OCI-LY1 (cell line): ENCODE data around the gene COL21A1.

Experiments used
- H2AFZ ChIP-seq: fragments of 200-600 bp; sonication (generic), shearing (Covaris generic); 2 replicates; pipeline ENCODE4 v1.6.0; 2014; ENCODE audit warnings: antibody characterized with exemption, mild to moderate bottlenecking, low read length
- H3F3A ChIP-seq: fragments of 200-600 bp; sonication (generic), shearing (Covaris generic); 2 replicates; pipeline ENCODE4 v1.6.0; 2014; ENCODE audit warnings: mild to moderate bottlenecking, antibody characterized with exemption, low read length, moderate library complexity; ENCODE audit not compliant: insufficient read depth
- H3K27ac ChIP-seq: fragments of 200-600 bp; sonication (generic); 2 replicates; pipeline ENCODE4 v1.5.1; 2014; ENCODE audit warnings: low read length, mixed run types, mild to moderate bottlenecking, low read depth; ENCODE audit not compliant: poor library complexity, severe bottlenecking
- H3K27me3 ChIP-seq: fragments of 200-600 bp; sonication (generic); 2 replicates; pipeline ENCODE4 v1.6.0; 2014; ENCODE audit warnings: antibody characterized with exemption, mild to moderate bottlenecking, low read length, moderate library complexity; ENCODE audit not compliant: insufficient read depth
- H3K36me3 ChIP-seq: fragments of 200-600 bp; sonication (generic); 2 replicates; pipeline ENCODE4 v1.6.1; 2014; ENCODE audit warnings: mild to moderate bottlenecking, antibody characterized with exemption, low read length, moderate library complexity, mixed read lengths; ENCODE audit not compliant: insufficient read depth
- H3K4me1 ChIP-seq: fragments of 200-600 bp; sonication (generic); 2 replicates; pipeline ENCODE4 v1.5.1; 2014; ENCODE audit warnings: mild to moderate bottlenecking, low read length, moderate library complexity; ENCODE audit not compliant: insufficient read depth, severe bottlenecking
- H3K4me2 ChIP-seq: fragments of 200-600 bp; sonication (generic), shearing (Covaris generic); 2 replicates; pipeline ENCODE4 v1.6.1; 2014; ENCODE audit warnings: low read length
- H3K4me3 ChIP-seq: fragments of 200-600 bp; sonication (generic); 2 replicates; pipeline ENCODE4 v1.5.1; 2014; ENCODE audit warnings: low read length, low read depth, mild to moderate bottlenecking, mixed read lengths; ENCODE audit not compliant: poor library complexity, severe bottlenecking
- H3K79me2 ChIP-seq: fragments of 200-600 bp; shearing (Covaris generic); 2 replicates; pipeline ENCODE4 v1.6.1; 2016; ENCODE audit warnings: mixed run types, low read length, mixed read lengths; ENCODE audit not compliant: insufficient read depth
- H3K9ac ChIP-seq: fragments of 200-600 bp; sonication (generic), shearing (Covaris generic); 2 replicates; pipeline ENCODE4 v1.6.1; 2014; ENCODE audit warnings: mild to moderate bottlenecking, low read length, mixed read lengths
- H3K9me2 ChIP-seq: fragments of 200-600 bp; sonication (generic), shearing (Covaris generic); 2 replicates; pipeline ENCODE4 v1.6.1; 2014; ENCODE audit warnings: low read depth, mild to moderate bottlenecking, low read length, mixed read lengths
- H3K9me3 ChIP-seq: fragments of 200-600 bp; shearing (Covaris generic); 2 replicates; pipeline ENCODE4 v1.6.1; 2014; ENCODE audit warnings: low read length, mixed read lengths
- H4K20me1 ChIP-seq: fragments of 200-600 bp; sonication (generic), shearing (Covaris generic); 2 replicates; pipeline ENCODE4 v1.6.0; 2016; ENCODE audit warnings: mild to moderate bottlenecking, low read length; ENCODE audit not compliant: insufficient read depth
- CTCF ChIP-seq: fragments of 200-600 bp; sonication (generic), shearing (Covaris generic); IDR thresholded peaks from 2 replicates; pipeline ENCODE4 v1.5.1; 2017; ENCODE audit warnings: mild to moderate bottlenecking, antibody characterized with exemption, low read length, moderate library complexity, mixed read lengths
- EZH2 ChIP-seq: fragments of 200-600 bp; sonication (generic), shearing (Covaris generic); IDR thresholded peaks from 2 replicates; pipeline ENCODE4 v1.8.0; 2017; ENCODE audit warnings: borderline replicate concordance, mixed run types, mild to moderate bottlenecking, antibody characterized with exemption, low read length, moderate library complexity, mixed read lengths

Gene COL21A1

GRCh38 chr6:56230976-56231566, 16.3 kb downstream of the COL21A1 start:
- Histone ChIP-seq H3K27me3 (no peaks in the 10 kb centered on the region), H3K9me3 (no peaks in the 10 kb centered on the region), H3K27ac (no peak overlapping the region), H3F3A (no peaks in the 10 kb centered on the region), H3K4me1 (no peaks in the 10 kb centered on the region), H3K36me3 (no peaks in the 10 kb centered on the region), H3K79me2 (no peaks in the 10 kb centered on the region), H4K20me1 (no peaks in the 10 kb centered on the region), H2AFZ (no peak overlapping the region), H3K4me3 (no peak overlapping the region), H3K9ac (no peak overlapping the region), H3K9me2 (no peaks in the 10 kb centered on the region), H3K4me2 (no peak overlapping the region)
- TF ChIP-seq EZH2 (no peak), CTCF (no peak)

- H3K36me3 ChIP-seq, result no peaks in the 10 kb centered on the region
- H3K4me1 ChIP-seq, result no peaks in the 10 kb centered on the region
- H3K27ac ChIP-seq, result no peak overlapping the region
- H3K27me3 ChIP-seq, result no peaks in the 10 kb centered on the region
- no peaks in the 10 kb centered on the region for H3F3A ChIP-seq
- no peaks in the 10 kb centered on the region for H3K79me2 ChIP-seq
- no peak overlapping the region for H3K9ac ChIP-seq
- no peak for TF ChIP-seq EZH2
- TF ChIP-seq CTCF, result no peak
- no peaks in the 10 kb centered on the region for H3K9me3 ChIP-seq
- H3K4me2 ChIP-seq, result no peak overlapping the region
- H2AFZ ChIP-seq, result no peak overlapping the region
- no peak overlapping the region for H3K4me3 ChIP-seq
- H4K20me1 ChIP-seq, result no peaks in the 10 kb centered on the region
- no peaks in the 10 kb centered on the region for H3K9me2 ChIP-seq
These were observed 20.1 kb downstream of the COL21A1 start for GRCh38 chr6:56227071-56227879.

- no peak overlapping the region for H3K9ac ChIP-seq
These were observed 23.4 kb downstream of the COL21A1 start for GRCh38 chr6:56223995-56224394.

More at GRCh38 chr6:56223995-56224394, 23.4 kb downstream of the COL21A1 start:
- Histone ChIP-seq H3K36me3 (no peaks in the 10 kb centered on the region), H3K9me3 (no peaks in the 10 kb centered on the region), H3K4me1 (no peaks in the 10 kb centered on the region), H3K4me3 (no peak overlapping the region), H4K20me1 (no peaks in the 10 kb centered on the region), H3K4me2 (no peak overlapping the region), H2AFZ (no peak overlapping the region), H3F3A (no peaks in the 10 kb centered on the region), H3K9me2 (no peaks in the 10 kb centered on the region), H3K27ac (no peak overlapping the region), H3K27me3 (no peaks in the 10 kb centered on the region), H3K79me2 (no peaks in the 10 kb centered on the region)
- no peak for TF ChIP-seq CTCF
- no peak for TF ChIP-seq EZH2
